HEK293 (cell line): Measurements from ENCODE around the gene HDHD5.

Experiments used
- CTCF ChIA-PET: fragments of 350-600 bp; formaldehyde crosslinking; extraction: SDS; loops from one replicate; lab custom pipeline; 2021; ENCODE audit warnings: antibody characterized with exemption; lab: Yijun Ruan, JAX
- POLR2A ChIA-PET: fragments of 300-600 bp; formaldehyde crosslinking; extraction: SDS; loops from one replicate; lab custom pipeline; 2020; ENCODE audit warnings: antibody characterized with exemption, inconsistent platforms; lab: Yijun Ruan, JAX
- H3K27ac ChIP-seq: fragments of 200-500 bp; sonication (Bioruptor generic); 2 replicates; pipeline ENCODE4 v1.5.1; 2014; ENCODE audit warnings: low read depth, low read length, control low read depth, inconsistent platforms; ENCODE audit errors: extremely low read depth
- H3K36me3 ChIP-seq, 2 experiments: fragments of 200-500 bp in 1 of 2; sonication (Bioruptor generic) in 1 of 2; 1 replicate in 1 of 2; 2 replicates in 1 of 2; pipeline ENCODE4 v1.5.1; 2014 to 2017; ENCODE audit warnings: inconsistent platforms in 2 of 2, low read length in 2 of 2; ENCODE audit not compliant: control insufficient read depth in 2 of 2, insufficient read depth in 1 of 2
- H3K4me1 ChIP-seq: fragments of 200-500 bp; sonication (Bioruptor generic); 2 replicates; pipeline ENCODE4 v1.5.1; 2014; ENCODE audit warnings: mild to moderate bottlenecking, low read length, inconsistent platforms; ENCODE audit not compliant: control insufficient read depth, insufficient read depth
- H3K4me3 ChIP-seq: 2 replicates; pipeline ENCODE4 v1.5.1; 2011; ENCODE audit warnings: low read depth, mild to moderate bottlenecking, control low read depth, low read length, moderate library complexity
- H3K9me3 ChIP-seq: fragments of 200-500 bp; sonication (Bioruptor generic); 2 replicates; pipeline ENCODE4 v1.5.1; 2014; ENCODE audit warnings: low read depth, low read length, inconsistent platforms; ENCODE audit not compliant: control insufficient read depth, insufficient read depth
- BCL11B ChIP-seq: fragments of 450-650 bp; formaldehyde crosslinking; IDR thresholded peaks from 2 replicates; pipeline ENCODE4 v1.5.1; 2016; ENCODE audit warnings: low read depth, missing biosample characterization, missing genetic modification characterization
- KLF1 ChIP-seq: fragments of 450-650 bp; formaldehyde crosslinking; IDR thresholded peaks from 2 replicates; pipeline ENCODE4 v1.5.1; 2016; ENCODE audit warnings: missing biosample characterization, missing genetic modification characterization
- YY1 ChIP-seq: fragments of 450-650 bp; formaldehyde crosslinking; IDR thresholded peaks from 2 replicates; pipeline ENCODE4 v1.5.1; 2018; ENCODE audit warnings: missing biosample characterization, missing genetic modification characterization
- ZBTB44 ChIP-seq: fragments of 450-650 bp; IDR thresholded peaks from 2 replicates; pipeline ENCODE4 v1.5.1; 2018; ENCODE audit warnings: missing biosample characterization, mild to moderate bottlenecking, missing genetic modification characterization
- ZNF10 ChIP-seq: fragments of 450-650 bp; formaldehyde crosslinking; IDR thresholded peaks from 2 replicates; pipeline ENCODE4 v1.5.1; 2017; ENCODE audit warnings: missing biosample characterization, missing genetic modification characterization
- ZNF175 ChIP-seq: fragments of 450-650 bp; formaldehyde crosslinking; IDR thresholded peaks from 2 replicates; pipeline ENCODE4 v1.5.1; 2016; ENCODE audit warnings: missing biosample characterization, missing genetic modification characterization
- ZNF18 ChIP-seq: fragments of 450-650 bp; formaldehyde crosslinking; IDR thresholded peaks from 2 replicates; pipeline ENCODE4 v1.5.1; 2016; ENCODE audit warnings: missing biosample characterization, missing genetic modification characterization
- ZNF341 ChIP-seq: fragments of 450-650 bp; formaldehyde crosslinking; IDR thresholded peaks from 2 replicates; pipeline ENCODE4; 2016; ENCODE audit warnings: low read depth, missing biosample characterization, missing genetic modification characterization
- ZNF366 ChIP-seq: fragments of 450-650 bp; formaldehyde crosslinking; conservative IDR thresholded peaks from 2 replicates; pipeline ENCODE4 v1.5.1; 2016; ENCODE audit warnings: missing biosample characterization, missing genetic modification characterization
- ZNF610 ChIP-seq: fragments of 450-650 bp; formaldehyde crosslinking; IDR thresholded peaks from 2 replicates; pipeline ENCODE4 v1.5.1; 2016; ENCODE audit warnings: missing biosample characterization, missing genetic modification characterization, borderline replicate concordance
- ZNF670 ChIP-seq: fragments of 450-650 bp; formaldehyde crosslinking; IDR thresholded peaks from 2 replicates; pipeline ENCODE4 v1.5.1; 2016; ENCODE audit warnings: missing biosample characterization, missing genetic modification characterization, low read depth
- TF ChIP-seq, protein P1 (sequence below): fragments of 450-650 bp; formaldehyde crosslinking; IDR thresholded peaks from 2 replicates; pipeline ENCODE4 v1.5.1; 2016; ENCODE audit warnings: missing biosample characterization, missing genetic modification characterization, borderline replicate concordance
- TF ChIP-seq, protein P2 (sequence below): fragments of 450-650 bp; formaldehyde crosslinking; IDR thresholded peaks from 2 replicates; pipeline ENCODE4 v1.5.1; 2016; ENCODE audit warnings: missing biosample characterization, missing genetic modification characterization
- TF ChIP-seq, protein P3 (sequence below): fragments of 450-650 bp; formaldehyde crosslinking; IDR thresholded peaks from 2 replicates; pipeline ENCODE4 v1.5.1; 2016; ENCODE audit warnings: missing biosample characterization, missing genetic modification characterization
- TF ChIP-seq, protein P4 (sequence below): fragments of 450-650 bp; formaldehyde crosslinking; IDR thresholded peaks from 2 replicates; pipeline ENCODE4 v1.5.0; 2017; ENCODE audit warnings: missing biosample characterization, missing genetic modification characterization, borderline replicate concordance

The HDHD5 gene

DNA sequence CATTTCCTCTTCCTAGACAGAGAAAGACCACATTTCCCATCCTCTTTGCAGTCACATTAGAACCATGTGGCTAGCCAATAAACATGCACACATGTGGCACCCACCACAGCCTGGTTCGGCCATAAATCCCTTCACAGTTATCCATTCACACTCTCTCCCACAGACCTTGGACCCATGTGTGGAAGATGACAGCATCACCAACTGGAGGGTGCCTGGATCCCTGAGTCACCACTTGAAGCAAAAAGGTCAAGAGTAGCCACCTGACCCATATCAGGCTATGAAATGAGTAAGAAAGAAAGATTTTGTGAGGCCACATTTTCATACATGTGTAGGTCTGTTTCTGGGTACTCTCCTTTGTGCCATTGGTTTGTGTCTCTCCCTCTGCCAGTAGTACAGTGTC, 28.9 kb downstream of the HDHD5 start (continued):
- TF ChIP-seq, protein P1, sequence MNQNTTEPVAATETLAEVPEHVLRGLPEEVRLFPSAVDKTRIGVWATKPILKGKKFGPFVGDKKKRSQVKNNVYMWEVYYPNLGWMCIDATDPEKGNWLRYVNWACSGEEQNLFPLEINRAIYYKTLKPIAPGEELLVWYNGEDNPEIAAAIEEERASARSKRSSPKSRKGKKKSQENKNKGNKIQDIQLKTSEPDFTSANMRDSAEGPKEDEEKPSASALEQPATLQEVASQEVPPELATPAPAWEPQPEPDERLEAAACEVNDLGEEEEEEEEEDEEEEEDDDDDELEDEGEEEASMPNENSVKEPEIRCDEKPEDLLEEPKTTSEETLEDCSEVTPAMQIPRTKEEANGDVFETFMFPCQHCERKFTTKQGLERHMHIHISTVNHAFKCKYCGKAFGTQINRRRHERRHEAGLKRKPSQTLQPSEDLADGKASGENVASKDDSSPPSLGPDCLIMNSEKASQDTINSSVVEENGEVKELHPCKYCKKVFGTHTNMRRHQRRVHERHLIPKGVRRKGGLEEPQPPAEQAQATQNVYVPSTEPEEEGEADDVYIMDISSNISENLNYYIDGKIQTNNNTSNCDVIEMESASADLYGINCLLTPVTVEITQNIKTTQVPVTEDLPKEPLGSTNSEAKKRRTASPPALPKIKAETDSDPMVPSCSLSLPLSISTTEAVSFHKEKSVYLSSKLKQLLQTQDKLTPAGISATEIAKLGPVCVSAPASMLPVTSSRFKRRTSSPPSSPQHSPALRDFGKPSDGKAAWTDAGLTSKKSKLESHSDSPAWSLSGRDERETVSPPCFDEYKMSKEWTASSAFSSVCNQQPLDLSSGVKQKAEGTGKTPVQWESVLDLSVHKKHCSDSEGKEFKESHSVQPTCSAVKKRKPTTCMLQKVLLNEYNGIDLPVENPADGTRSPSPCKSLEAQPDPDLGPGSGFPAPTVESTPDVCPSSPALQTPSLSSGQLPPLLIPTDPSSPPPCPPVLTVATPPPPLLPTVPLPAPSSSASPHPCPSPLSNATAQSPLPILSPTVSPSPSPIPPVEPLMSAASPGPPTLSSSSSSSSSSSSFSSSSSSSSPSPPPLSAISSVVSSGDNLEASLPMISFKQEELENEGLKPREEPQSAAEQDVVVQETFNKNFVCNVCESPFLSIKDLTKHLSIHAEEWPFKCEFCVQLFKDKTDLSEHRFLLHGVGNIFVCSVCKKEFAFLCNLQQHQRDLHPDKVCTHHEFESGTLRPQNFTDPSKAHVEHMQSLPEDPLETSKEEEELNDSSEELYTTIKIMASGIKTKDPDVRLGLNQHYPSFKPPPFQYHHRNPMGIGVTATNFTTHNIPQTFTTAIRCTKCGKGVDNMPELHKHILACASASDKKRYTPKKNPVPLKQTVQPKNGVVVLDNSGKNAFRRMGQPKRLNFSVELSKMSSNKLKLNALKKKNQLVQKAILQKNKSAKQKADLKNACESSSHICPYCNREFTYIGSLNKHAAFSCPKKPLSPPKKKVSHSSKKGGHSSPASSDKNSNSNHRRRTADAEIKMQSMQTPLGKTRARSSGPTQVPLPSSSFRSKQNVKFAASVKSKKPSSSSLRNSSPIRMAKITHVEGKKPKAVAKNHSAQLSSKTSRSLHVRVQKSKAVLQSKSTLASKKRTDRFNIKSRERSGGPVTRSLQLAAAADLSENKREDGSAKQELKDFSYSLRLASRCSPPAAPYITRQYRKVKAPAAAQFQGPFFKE: no peak

GRCh38 chr22:17121233-17122195, 37.6 kb downstream of the HDHD5 start, which contains the start of gene TMEM121B:
Gene TMEM121B, minus strand, starts transcription at chr22:17121360. Its CDS starts 233 bp downstream, at chr22:17121127.
- no peaks in the 10 kb centered on the region for H3K36me3 ChIP-seq
- H3K4me1 ChIP-seq: no peaks in the 10 kb centered on the region
- H3K9me3 ChIP-seq: no peaks in the 10 kb centered on the region
- POLR2A ChIA-PET: no interaction called here
- peak within 1 kb of the TSS; percentile 57 for H3K4me3 ChIP-seq
- CTCF ChIA-PET: interaction anchor here (1.6 kb wide), 1 partner anchor 51 kb away, joined by 7 read pairs; no protein-coding TSS in a partner anchor
- peak within 1 kb of the TSS; percentile 31; the same call in 1 of the 2 replicates for H3K27ac ChIP-seq
- no peak for TF ChIP-seq ZNF10 (tag by site-specific recombination)
- TF ChIP-seq YY1 (tag by site-specific recombination): no peak
- TF ChIP-seq KLF1 (tag by site-specific recombination): peak; percentile 88
- TF ChIP-seq ZNF610 (tag by site-specific recombination): no peak
- no peak for TF ChIP-seq ZBTB44 (tag by site-specific recombination)
- no peak for TF ChIP-seq ZNF670 (tag by site-specific recombination)
- TF ChIP-seq ZNF366: peak; percentile 53; the same call in 1 of the 2 replicates
- TF ChIP-seq, protein P2, sequence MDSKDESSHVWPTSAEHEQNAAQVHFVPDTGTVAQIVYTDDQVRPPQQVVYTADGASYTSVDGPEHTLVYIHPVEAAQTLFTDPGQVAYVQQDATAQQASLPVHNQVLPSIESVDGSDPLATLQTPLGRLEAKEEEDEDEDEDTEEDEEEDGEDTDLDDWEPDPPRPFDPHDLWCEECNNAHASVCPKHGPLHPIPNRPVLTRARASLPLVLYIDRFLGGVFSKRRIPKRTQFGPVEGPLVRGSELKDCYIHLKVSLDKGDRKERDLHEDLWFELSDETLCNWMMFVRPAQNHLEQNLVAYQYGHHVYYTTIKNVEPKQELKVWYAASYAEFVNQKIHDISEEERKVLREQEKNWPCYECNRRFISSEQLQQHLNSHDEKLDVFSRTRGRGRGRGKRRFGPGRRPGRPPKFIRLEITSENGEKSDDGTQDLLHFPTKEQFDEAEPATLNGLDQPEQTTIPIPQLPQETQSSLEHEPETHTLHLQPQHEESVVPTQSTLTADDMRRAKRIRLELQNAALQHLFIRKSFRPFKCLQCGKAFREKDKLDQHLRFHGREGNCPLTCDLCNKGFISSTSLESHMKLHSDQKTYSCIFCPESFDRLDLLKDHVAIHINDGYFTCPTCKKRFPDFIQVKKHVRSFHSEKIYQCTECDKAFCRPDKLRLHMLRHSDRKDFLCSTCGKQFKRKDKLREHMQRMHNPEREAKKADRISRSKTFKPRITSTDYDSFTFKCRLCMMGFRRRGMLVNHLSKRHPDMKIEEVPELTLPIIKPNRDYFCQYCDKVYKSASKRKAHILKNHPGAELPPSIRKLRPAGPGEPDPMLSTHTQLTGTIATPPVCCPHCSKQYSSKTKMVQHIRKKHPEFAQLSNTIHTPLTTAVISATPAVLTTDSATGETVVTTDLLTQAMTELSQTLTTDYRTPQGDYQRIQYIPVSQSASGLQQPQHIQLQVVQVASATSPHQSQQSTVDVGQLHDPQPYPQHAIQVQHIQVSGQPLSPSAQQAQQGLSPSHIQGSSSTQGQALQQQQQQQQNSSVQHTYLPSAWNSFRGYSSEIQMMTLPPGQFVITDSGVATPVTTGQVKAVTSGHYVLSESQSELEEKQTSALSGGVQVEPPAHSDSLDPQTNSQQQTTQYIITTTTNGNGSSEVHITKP (tag by site-specific recombination): peak; percentile 97
- TF ChIP-seq ZNF341: no peak; the same call in 1 of the 2 replicates
- no peak for TF ChIP-seq ZNF175 (tag by site-specific recombination)
- TF ChIP-seq, protein P3, sequence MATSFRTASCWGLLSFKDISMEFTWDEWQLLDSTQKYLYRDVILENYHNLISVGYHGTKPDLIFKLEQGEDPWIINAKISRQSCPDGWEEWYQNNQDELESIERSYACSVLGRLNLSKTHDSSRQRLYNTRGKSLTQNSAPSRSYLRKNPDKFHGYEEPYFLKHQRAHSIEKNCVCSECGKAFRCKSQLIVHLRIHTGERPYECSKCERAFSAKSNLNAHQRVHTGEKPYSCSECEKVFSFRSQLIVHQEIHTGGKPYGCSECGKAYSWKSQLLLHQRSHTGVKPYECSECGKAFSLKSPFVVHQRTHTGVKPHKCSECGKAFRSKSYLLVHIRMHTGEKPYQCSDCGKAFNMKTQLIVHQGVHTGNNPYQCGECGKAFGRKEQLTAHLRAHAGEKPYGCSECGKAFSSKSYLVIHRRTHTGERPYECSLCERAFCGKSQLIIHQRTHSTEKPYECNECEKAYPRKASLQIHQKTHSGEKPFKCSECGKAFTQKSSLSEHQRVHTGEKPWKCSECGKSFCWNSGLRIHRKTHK: no peak
- no peak for TF ChIP-seq ZNF18 (tag by site-specific recombination)
- TF ChIP-seq, protein P4, sequence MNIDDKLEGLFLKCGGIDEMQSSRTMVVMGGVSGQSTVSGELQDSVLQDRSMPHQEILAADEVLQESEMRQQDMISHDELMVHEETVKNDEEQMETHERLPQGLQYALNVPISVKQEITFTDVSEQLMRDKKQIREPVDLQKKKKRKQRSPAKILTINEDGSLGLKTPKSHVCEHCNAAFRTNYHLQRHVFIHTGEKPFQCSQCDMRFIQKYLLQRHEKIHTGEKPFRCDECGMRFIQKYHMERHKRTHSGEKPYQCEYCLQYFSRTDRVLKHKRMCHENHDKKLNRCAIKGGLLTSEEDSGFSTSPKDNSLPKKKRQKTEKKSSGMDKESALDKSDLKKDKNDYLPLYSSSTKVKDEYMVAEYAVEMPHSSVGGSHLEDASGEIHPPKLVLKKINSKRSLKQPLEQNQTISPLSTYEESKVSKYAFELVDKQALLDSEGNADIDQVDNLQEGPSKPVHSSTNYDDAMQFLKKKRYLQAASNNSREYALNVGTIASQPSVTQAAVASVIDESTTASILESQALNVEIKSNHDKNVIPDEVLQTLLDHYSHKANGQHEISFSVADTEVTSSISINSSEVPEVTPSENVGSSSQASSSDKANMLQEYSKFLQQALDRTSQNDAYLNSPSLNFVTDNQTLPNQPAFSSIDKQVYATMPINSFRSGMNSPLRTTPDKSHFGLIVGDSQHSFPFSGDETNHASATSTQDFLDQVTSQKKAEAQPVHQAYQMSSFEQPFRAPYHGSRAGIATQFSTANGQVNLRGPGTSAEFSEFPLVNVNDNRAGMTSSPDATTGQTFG (tag by site-specific recombination): no peak
- peak; percentile 45; the same call in 1 of the 2 replicates for TF ChIP-seq BCL11B (tag by site-specific recombination)
